A549 treated with dexamethasone at 1 μM for 4 hours (cell line): Measurements from ENCODE around the gene KRTAP5-6. TPM values are rescaled to one million over a fixed set of nuclear protein-coding genes. Genes with fewer than 3 reads are reported as not detected.

Source experiments
- total RNA-seq: library from RNA; stranded (reverse); fragments of 200-300 nt; extraction: Qiagen RNA extraction; gene quantifications from 5 replicates; pipeline ENCODE4 v1.2.3, GENCODE V29; 2022

The KRTAP5-6 gene, protein sequence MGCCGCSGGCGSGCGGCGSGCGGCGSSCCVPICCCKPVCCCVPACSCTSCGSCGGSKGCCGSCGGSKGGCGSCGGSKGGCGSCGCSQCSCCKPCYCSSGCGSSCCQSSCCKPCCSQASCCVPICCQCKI
- total RNA-seq = not detected in 5 replicates

DNA sequence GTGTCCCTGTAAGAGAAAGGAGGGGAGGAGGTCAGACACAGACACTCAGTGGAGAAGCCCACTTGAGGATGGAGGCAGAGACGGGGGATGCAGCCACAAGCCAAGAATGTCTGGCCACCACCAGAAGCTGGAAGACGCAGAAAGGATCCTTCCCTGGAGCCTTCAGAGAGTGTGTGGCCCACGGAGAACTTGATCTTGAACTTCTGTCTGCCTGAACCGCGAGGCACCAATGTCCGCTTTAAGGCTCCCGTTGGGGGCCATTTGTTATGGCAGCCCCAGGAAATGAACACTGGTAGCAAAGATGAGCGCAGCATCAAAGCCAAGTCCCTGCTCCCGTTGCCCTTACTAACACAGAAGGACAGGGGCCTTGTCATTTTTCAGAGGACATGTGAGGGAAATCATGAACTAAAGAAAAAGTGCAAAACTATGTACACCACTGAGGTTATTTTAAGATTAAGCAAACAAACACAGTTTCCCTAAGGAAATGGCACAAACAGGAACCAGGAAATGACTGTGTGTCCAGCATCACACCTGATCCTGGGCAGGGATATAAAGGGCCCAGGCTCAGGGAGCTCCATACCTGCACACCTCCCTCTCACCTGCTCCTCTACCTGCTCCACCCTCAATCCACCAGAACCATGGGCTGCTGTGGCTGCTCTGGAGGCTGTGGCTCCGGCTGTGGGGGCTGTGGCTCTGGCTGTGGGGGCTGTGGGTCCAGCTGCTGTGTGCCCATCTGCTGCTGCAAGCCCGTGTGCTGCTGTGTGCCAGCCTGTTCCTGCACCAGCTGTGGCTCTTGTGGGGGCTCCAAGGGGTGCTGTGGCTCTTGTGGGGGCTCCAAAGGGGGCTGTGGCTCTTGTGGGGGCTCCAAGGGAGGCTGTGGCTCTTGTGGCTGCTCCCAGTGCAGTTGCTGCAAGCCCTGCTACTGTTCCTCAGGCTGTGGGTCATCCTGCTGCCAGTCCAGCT is at the start of gene KRTAP5-6:
TSS of gene KRTAP5-6 (plus strand) at position 588 of the 963 bp plus-strand sequence. CDS start at position 639, 51 bp downstream.

Other genes starting within 250 kb of the KRTAP5-6 start
- gene MOB2, start 210.4 kb upstream of the KRTAP5-6 start, total RNA-seq = 36.3 to 40.7 TPM (median 39.2 TPM) in 5 replicates
- 0.78 to 1.8 TPM (median 1.3 TPM) in 5 replicates for gene DUSP8, start 124.9 kb upstream of the KRTAP5-6 start, total RNA-seq
- gene KRTAP5-1, start 111.9 kb upstream of the KRTAP5-6 start, total RNA-seq = not detected in 5 replicates
- not detected in 5 replicates for gene KRTAP5-2, start 98.9 kb upstream of the KRTAP5-6 start, total RNA-seq
- not detected in 5 replicates for gene KRTAP5-3, start 88.7 kb upstream of the KRTAP5-6 start, total RNA-seq
- gene KRTAP5-4, start 75.1 kb upstream of the KRTAP5-6 start, total RNA-seq = not detected in 5 replicates
- gene KRTAP5-5, start 67.4 kb upstream of the KRTAP5-6 start, total RNA-seq = not detected in 5 replicates
- 1.1 to 2.7 TPM (median 1.3 TPM) in 5 replicates for gene IFITM10, start 53.4 kb downstream of the KRTAP5-6 start, total RNA-seq
- 343 to 631 TPM (median 535 TPM) in 5 replicates for gene CTSD, start 66.7 kb downstream of the KRTAP5-6 start, total RNA-seq
- 0.26 to 0.73 TPM (median 0.42 TPM) in 5 replicates for gene SYT8, start 137.8 kb downstream of the KRTAP5-6 start, total RNA-seq
- gene TNNI2, start 141.8 kb downstream of the KRTAP5-6 start, total RNA-seq = 0.31 to 0.33 TPM in 2 of 5 replicates, not detected in the others
- 1.6 to 2.9 TPM (median 2.0 TPM) in 5 replicates for gene LSP1, start 155.9 kb downstream of the KRTAP5-6 start, total RNA-seq
- gene PRR33, start 194.7 kb downstream of the KRTAP5-6 start, total RNA-seq = not detected in 5 replicates
- 0.15 to 0.25 TPM in 2 of 5 replicates, not detected in the others for gene TNNT3, start 222.5 kb downstream of the KRTAP5-6 start, total RNA-seq